T-helper 1 cell treated with Interleukin-12 subunit alpha and Interleukin-12 subunit beta and Interleukin-4 antibody, amounts not matched to agents 30 ng/mL and 1 ng/mL, for 36 hours (primary cell): ENCODE data around the gene KCNQ1. TPM values are rescaled to one million over a fixed set of nuclear protein-coding genes. Genes with fewer than 3 reads are reported as not detected.

ENCODE experiments used
- intact Hi-C: fragments of 100-400 bp; cut with micrococcal nuclease; formaldehyde crosslinking; loops from one replicate; pipeline ENCODE4 v1.15.1; 2024
- total RNA-seq: library from RNA; stranded (reverse); gene quantifications from 2 replicates; pipeline ENCODE4 v1.2.3, GENCODE V29; 2022

Gene KCNQ1
- total RNA-seq, 1 donor from 2014 or later = 16.9 TPM

GRCh38 chr11:2519862-2520735, 75.3 kb downstream of the KCNQ1 start:
- intact Hi-C loops = no loop called here

GRCh38 chr11:2520736-2521035, 75.9 kb downstream of the KCNQ1 start:
- intact Hi-C loops = no loop called here

GRCh38 chr11:2521081-2521732, 76.4 kb downstream of the KCNQ1 start:
- intact Hi-C loops = no loop called here

GRCh38 chr11:2521733-2522630, 77.2 kb downstream of the KCNQ1 start:
- intact Hi-C loops = no loop called here

GRCh38 chr11:2522631-2523255, 77.9 kb downstream of the KCNQ1 start:
- intact Hi-C loops = no loop called here

- intact Hi-C loops = no loop called here
Measured at GRCh38 chr11:2523821-2524391, 79.1 kb downstream of the KCNQ1 start.

- intact Hi-C loops = no loop called here
Measured at GRCh38 chr11:2524446-2525165, 79.8 kb downstream of the KCNQ1 start.

- intact Hi-C loops = no loop called here
Measured at GRCh38 chr11:2525166-2525861, 80.5 kb downstream of the KCNQ1 start.

- intact Hi-C loops = no loop called here
Measured at GRCh38 chr11:2525941-2526807, 81.4 kb downstream of the KCNQ1 start.

- intact Hi-C loops = no loop called here
Measured at GRCh38 chr11:2526808-2527381, 82.1 kb downstream of the KCNQ1 start.

GRCh38 chr11:2527621-2528291, 82.9 kb downstream of the KCNQ1 start:
- intact Hi-C loops = no loop called here

GRCh38 chr11:2528301-2529050, 83.7 kb downstream of the KCNQ1 start:
- intact Hi-C loops = no loop called here

GRCh38 chr11:2529173-2529572, 84.4 kb downstream of the KCNQ1 start:
- intact Hi-C loops = no loop called here

- intact Hi-C loops = loop anchor here (2.0 to 5.0 kb wide), 3 partner anchors 82 to 332 kb away; partner anchors contain the start of gene KCNQ1
Measured at GRCh38 chr11:2529636-2530035, 84.8 kb downstream of the KCNQ1 start.

GRCh38 chr11:2530131-2530854, 85.5 kb downstream of the KCNQ1 start:
- intact Hi-C loops = loop anchor here (2.0 to 5.0 kb wide), 3 partner anchors 83 to 333 kb away; partner anchors contain the start of gene KCNQ1

- intact Hi-C loops = loop anchor here (2.0 to 5.0 kb wide), 3 partner anchors 84 to 334 kb away; partner anchors contain the start of gene KCNQ1
Measured at GRCh38 chr11:2530855-2531200, 86.0 kb downstream of the KCNQ1 start.
